ENCODE measurements around the gene GIMAP8. TPM values are rescaled to one million over a fixed set of nuclear protein-coding genes. Genes with fewer than 3 reads are reported as not detected.

Gene GIMAP8
- total and polyA plus RNA-seq, 4 experiments from 2014 or later = 9.8 to 62.5 (median 49.5) TPM

GRCh38 chr7:150412016-150412415 lies 38.4 kb upstream of the GIMAP8 start:
- H3K27ac Mint-ChIP-seq = peak overlapping the region in 3 of 7 donors; percentile 47 to 74 (median 53)
- intact Hi-C loops (cut with micrococcal nuclease) = no loop called here
- CTCF ChIA-PET (ENCODE audit: partially characterized antibody) = no interaction called here
- H3K4me1 ChIP-seq (ENCODE audit: insufficient read depth, low read length) = peaks cover 6% of the 10 kb centered on the region
- no peaks in the 10 kb centered on the region for H3K9me3 Mint-ChIP-seq
- peak overlapping the region in 1 of 8 donors; percentile 27 for H3K4me3 Mint-ChIP-seq
- no peak overlapping the region for H3K4me3 ChIP-seq (ENCODE audit: low read length in 2 of 2)
- H3K36me3 ChIP-seq (ENCODE audit: insufficient read depth, low read length) = peaks cover 11% of the 10 kb centered on the region
- H3K27me3 Mint-ChIP-seq = no peaks in the 10 kb centered on the region
- no peaks in the 10 kb centered on the region for H3K27me3 ChIP-seq (ENCODE audit: insufficient read depth, low read length)
- no peak for DNase-seq
- peaks cover 18 to 33% of the 10 kb centered on the region in 2 donors for H3K36me3 Mint-ChIP-seq
- no peak overlapping the region for H3K27ac ChIP-seq (ENCODE audit: low read depth, low read length)
- peaks cover 10 to 11% (median 10%) of the 10 kb centered on the region in 4 donors for H3K4me1 Mint-ChIP-seq
- H3K9me3 ChIP-seq (ENCODE audit: control insufficient read depth in 1 of 2, low read length in 2 of 2) = no peaks in the 10 kb centered on the region
- POLR2A ChIA-PET (ENCODE audit: partially characterized antibody) = no interaction called here

- peaks cover 16 to 31% of the 10 kb centered on the region in 2 donors for H3K36me3 Mint-ChIP-seq
- Histone ChIP-seq H3K4me1 (ENCODE audit: insufficient read depth, low read length) (no peaks in the 10 kb centered on the region), H3K27ac (ENCODE audit: low read depth, low read length) (no peak overlapping the region), H3K27me3 (ENCODE audit: insufficient read depth, low read length) (no peaks in the 10 kb centered on the region), H3K9me3 (ENCODE audit: control insufficient read depth in 1 of 2, low read length in 2 of 2) (no peaks in the 10 kb centered on the region), H3K4me3 (ENCODE audit: low read length in 2 of 2) (no peak overlapping the region), H3K36me3 (ENCODE audit: insufficient read depth, low read length) (peaks cover 11% of the 10 kb centered on the region)
- no peaks in the 10 kb centered on the region for H3K27me3 Mint-ChIP-seq
- H3K4me1 Mint-ChIP-seq = peaks cover 7 to 8% (median 8%) of the 10 kb centered on the region in 4 donors
- CTCF ChIA-PET (ENCODE audit: partially characterized antibody) = interaction anchor here (0.7 kb wide), 1 partner anchor 12 kb away, joined by 4 read pairs; no protein-coding TSS in a partner anchor
- H3K4me3 Mint-ChIP-seq = no peak overlapping the region
- POLR2A ChIA-PET (ENCODE audit: partially characterized antibody) = no interaction called here
- intact Hi-C loops (cut with micrococcal nuclease) = no loop called here
- H3K27ac Mint-ChIP-seq = peak overlapping the region in 1 of 7 donors; percentile 53
- no peak for DNase-seq
- H3K9me3 Mint-ChIP-seq = no peaks in the 10 kb centered on the region
Observed at GRCh38 chr7:150412518-150413488, 37.6 kb upstream of the GIMAP8 start.

- H3K36me3 Mint-ChIP-seq = peaks cover 13 to 27% of the 10 kb centered on the region in 2 donors
- H3K27ac Mint-ChIP-seq = no peak overlapping the region
- no peak overlapping the region for H3K27ac ChIP-seq (ENCODE audit: low read depth, low read length)
- H3K4me1 ChIP-seq (ENCODE audit: insufficient read depth, low read length) = no peaks in the 10 kb centered on the region
- no peaks in the 10 kb centered on the region for H3K27me3 ChIP-seq (ENCODE audit: insufficient read depth, low read length)
- ChIA-PET POLR2A (ENCODE audit: partially characterized antibody) (no interaction called here), CTCF (ENCODE audit: partially characterized antibody) (interaction anchor here (0.6 to 0.7 kb wide), 2 partner anchors 11 to 788 kb away, joined by 3 to 4 read pairs; no protein-coding TSS in a partner anchor)
- H3K4me3 Mint-ChIP-seq = no peak overlapping the region
- peaks cover 11% of the 10 kb centered on the region for H3K36me3 ChIP-seq (ENCODE audit: insufficient read depth, low read length)
- H3K4me1 Mint-ChIP-seq = peaks cover 3 to 6% (median 5%) of the 10 kb centered on the region in 4 donors
- H3K27me3 Mint-ChIP-seq = no peaks in the 10 kb centered on the region
- H3K9me3 Mint-ChIP-seq = no peaks in the 10 kb centered on the region
- no peak overlapping the region for H3K4me3 ChIP-seq (ENCODE audit: low read length in 2 of 2)
- intact Hi-C loops (cut with micrococcal nuclease) = no loop called here
- H3K9me3 ChIP-seq (ENCODE audit: control insufficient read depth in 1 of 2, low read length in 2 of 2) = no peaks in the 10 kb centered on the region
- DNase-seq = no peak
Observed at GRCh38 chr7:150413640-150414081, 36.8 kb upstream of the GIMAP8 start.

- H3K27ac Mint-ChIP-seq = peak overlapping the region in 1 of 7 donors; percentile 80
- intact Hi-C loops (cut with micrococcal nuclease) = no loop called here
- peaks cover under 1% of the 10 kb centered on the region for H3K4me1 ChIP-seq (ENCODE audit: insufficient read depth, low read length)
- H3K4me3 ChIP-seq (ENCODE audit: low read length in 2 of 2) = no peak overlapping the region
- H3K4me1 Mint-ChIP-seq = peaks cover 0 to 5% (median 2%) of the 10 kb centered on the region in 4 donors
- H3K36me3 Mint-ChIP-seq = peaks cover 8 to 16% of the 10 kb centered on the region in 2 donors
- H3K9me3 Mint-ChIP-seq = no peaks in the 10 kb centered on the region
- no peaks in the 10 kb centered on the region for H3K27me3 ChIP-seq (ENCODE audit: insufficient read depth, low read length)
- DNase-seq = no peak
- peaks cover 4% of the 10 kb centered on the region for H3K36me3 ChIP-seq (ENCODE audit: insufficient read depth, low read length)
- no peaks in the 10 kb centered on the region for H3K9me3 ChIP-seq (ENCODE audit: control insufficient read depth in 1 of 2, low read length in 2 of 2)
- POLR2A ChIA-PET (ENCODE audit: partially characterized antibody) = interaction anchor here (2.3 kb wide), 1 partner anchor 10 kb away, joined by 9 read pairs; a partner anchor contains a TSS
- H3K27ac ChIP-seq (ENCODE audit: low read depth, low read length) = no peak overlapping the region
- no peak overlapping the region for H3K4me3 Mint-ChIP-seq
- CTCF ChIA-PET (ENCODE audit: partially characterized antibody) = interaction anchor here (1.1 kb wide), 1 partner anchor 10 kb away, joined by 4 read pairs; a partner anchor contains a TSS
- no peaks in the 10 kb centered on the region for H3K27me3 Mint-ChIP-seq
Observed at GRCh38 chr7:150415161-150416153, 35.0 kb upstream of the GIMAP8 start.

- Histone ChIP-seq H3K9me3 (ENCODE audit: control insufficient read depth in 1 of 2, low read length in 2 of 2) (no peaks in the 10 kb centered on the region), H3K27me3 (ENCODE audit: insufficient read depth, low read length) (no peaks in the 10 kb centered on the region), H3K4me3 (ENCODE audit: low read length in 2 of 2) (no peak overlapping the region), H3K4me1 (ENCODE audit: insufficient read depth, low read length) (peaks cover 10% of the 10 kb centered on the region), H3K27ac (ENCODE audit: low read depth, low read length) (no peak overlapping the region), H3K36me3 (ENCODE audit: insufficient read depth, low read length) (no peaks in the 10 kb centered on the region)
- Mint-ChIP-seq H3K9me3 (no peaks in the 10 kb centered on the region), H3K4me1 (peaks cover 5 to 8% (median 8%) of the 10 kb centered on the region in 4 donors), H3K36me3 (no peaks in the 10 kb centered on the region), H3K4me3 (no peak overlapping the region), H3K27me3 (no peaks in the 10 kb centered on the region), H3K27ac (peak overlapping the region in 1 of 7 donors; percentile 13)
- POLR2A ChIA-PET (ENCODE audit: partially characterized antibody) = interaction anchor here (2.0 kb wide), 1 partner anchor 11 kb away, joined by 4 read pairs; no protein-coding TSS in a partner anchor
- CTCF ChIA-PET (ENCODE audit: partially characterized antibody) = interaction anchor here (0.6 to 2.0 kb wide), 5 partner anchors 8 to 62 kb away, joined by 3 to 11 read pairs (median 3); a partner anchor contains a TSS
- intact Hi-C loops (cut with micrococcal nuclease) = no loop called here
- no peak for DNase-seq
Observed at GRCh38 chr7:150417239-150417638, 33.2 kb upstream of the GIMAP8 start.

- Mint-ChIP-seq H3K36me3 (no peaks in the 10 kb centered on the region), H3K4me1 (peaks cover 5 to 8% (median 7%) of the 10 kb centered on the region in 4 donors), H3K9me3 (no peaks in the 10 kb centered on the region), H3K4me3 (no peak overlapping the region), H3K27me3 (no peaks in the 10 kb centered on the region), H3K27ac (peak overlapping the region in 1 of 7 donors; percentile 75)
- Histone ChIP-seq H3K36me3 (ENCODE audit: insufficient read depth, low read length) (no peaks in the 10 kb centered on the region), H3K27me3 (ENCODE audit: insufficient read depth, low read length) (no peaks in the 10 kb centered on the region), H3K27ac (ENCODE audit: low read depth, low read length) (no peak overlapping the region), H3K4me1 (ENCODE audit: insufficient read depth, low read length) (peaks cover 10% of the 10 kb centered on the region), H3K9me3 (ENCODE audit: control insufficient read depth in 1 of 2, low read length in 2 of 2) (no peaks in the 10 kb centered on the region), H3K4me3 (ENCODE audit: low read length in 2 of 2) (no peak overlapping the region)
- intact Hi-C loops (cut with micrococcal nuclease) = no loop called here
- CTCF ChIA-PET (ENCODE audit: partially characterized antibody) = interaction anchor here (1.0 to 2.0 kb wide), 6 partner anchors 8 to 63 kb away, joined by 3 to 11 read pairs (median 4); a partner anchor contains a TSS
- POLR2A ChIA-PET (ENCODE audit: partially characterized antibody) = interaction anchor here (2.0 kb wide), 1 partner anchor 11 kb away, joined by 4 read pairs; no protein-coding TSS in a partner anchor
- no peak for DNase-seq
Observed at GRCh38 chr7:150417863-150418262, 32.6 kb upstream of the GIMAP8 start.

Measured in CD4-positive, alpha-beta memory T cell (primary cell).